GM21447 (cell line): ENCODE data around the gene RNF115.
"Not testable (repeated sequence)": the region's sequence is repeated elsewhere in the genome, so short reads cannot be mapped to it uniquely, and the experiment has no call there.

Experiments used
- ATAC-seq: cut with Tn5 transposase; IDR thresholded peaks from one replicate; pipeline ENCODE4 v1.9.1; 2021; ENCODE audit not compliant: unreplicated experiment

Gene RNF115

DNA sequence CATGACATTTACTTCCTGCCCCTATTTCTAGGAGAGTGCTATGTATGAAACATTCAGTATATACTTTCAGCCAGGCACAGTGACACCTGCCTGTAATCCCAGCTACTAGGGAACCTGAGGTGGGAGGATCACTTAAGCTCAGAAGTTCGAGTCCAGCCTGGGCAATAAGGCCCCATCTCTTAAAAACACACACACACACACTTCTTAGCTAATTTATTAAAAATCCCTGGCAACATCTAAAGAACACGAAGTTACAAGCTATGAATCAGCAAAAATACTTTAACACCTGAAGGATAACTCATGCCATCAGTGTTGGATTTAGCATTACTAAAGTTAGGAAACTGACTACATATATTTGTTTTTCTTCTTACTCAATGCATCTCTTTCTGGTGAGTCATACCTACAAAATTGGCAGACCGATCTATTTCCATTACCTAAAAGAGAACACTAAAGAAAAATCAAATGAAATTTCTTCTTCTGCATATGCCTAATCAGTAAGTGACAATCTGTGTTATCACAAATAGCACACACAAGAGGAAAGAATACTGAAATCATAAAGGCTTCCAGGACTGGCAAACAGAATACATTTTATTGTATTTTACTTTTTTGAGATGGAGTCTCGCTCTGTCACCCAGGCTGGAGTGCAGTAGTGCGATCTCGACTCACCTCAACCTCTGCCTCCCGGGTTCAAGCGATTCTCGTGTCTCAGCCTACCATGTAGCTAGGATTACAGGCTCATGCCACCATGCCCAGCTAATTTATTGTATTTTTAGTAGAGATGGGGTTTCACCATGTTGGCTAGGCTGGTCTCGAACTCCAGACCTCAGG lies 41.4 kb downstream of the RNF115 start:
- no peak for ATAC-seq

DNA sequence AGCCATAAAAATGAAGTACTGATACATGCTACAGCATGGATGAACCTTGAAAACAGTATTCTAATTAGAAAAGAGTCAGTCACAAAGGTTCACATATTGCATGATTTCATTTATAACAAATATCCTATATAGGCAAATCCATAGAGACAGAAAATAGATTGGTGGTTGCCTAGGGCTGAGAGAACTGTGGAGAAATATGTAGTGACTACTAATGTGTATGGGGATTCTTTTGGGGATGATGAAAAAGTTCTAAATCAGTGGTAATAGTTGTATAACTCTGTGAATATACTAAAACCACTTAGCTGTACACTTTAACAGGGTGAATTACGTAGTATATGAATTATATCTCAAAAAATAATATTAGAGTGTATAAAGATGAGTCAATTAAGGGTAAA lies 45.8 kb downstream of the RNF115 start:
- no peak for ATAC-seq

DNA sequence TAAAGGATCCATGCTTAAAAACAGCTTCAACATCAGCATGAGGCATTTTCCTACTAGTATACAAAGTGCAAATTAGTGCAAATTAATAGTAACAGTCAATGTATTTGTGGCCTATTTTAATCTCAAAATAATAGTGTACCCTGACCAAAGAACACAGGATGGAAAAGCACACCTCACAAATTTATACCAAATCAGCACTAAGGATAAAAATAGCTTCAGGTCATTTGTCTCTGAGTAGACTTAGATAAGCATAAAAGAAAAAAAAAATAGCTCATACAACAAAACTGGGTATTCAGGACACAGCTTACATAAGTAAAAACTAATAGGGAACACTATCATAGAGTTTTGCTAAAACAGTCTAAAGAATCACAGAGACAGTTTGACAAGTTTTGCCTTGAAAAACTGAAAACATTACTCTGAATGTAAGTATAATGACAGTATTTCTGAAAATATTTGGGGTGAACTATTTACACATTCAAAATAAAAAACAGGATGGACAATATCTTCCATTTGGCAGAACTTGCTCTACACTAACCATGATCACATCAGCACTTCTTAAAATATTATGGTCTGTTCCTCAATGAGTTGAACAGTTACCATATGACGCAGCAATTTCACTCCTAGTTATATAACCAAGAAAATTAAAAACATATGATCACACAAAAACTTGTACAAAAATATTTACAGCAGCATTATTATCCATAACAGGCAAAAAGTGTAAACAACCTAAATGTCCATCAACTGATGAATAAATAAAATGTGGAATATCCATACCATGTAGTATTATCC lies 46.3 kb downstream of the RNF115 start:
- ATAC-seq = no peak

DNA sequence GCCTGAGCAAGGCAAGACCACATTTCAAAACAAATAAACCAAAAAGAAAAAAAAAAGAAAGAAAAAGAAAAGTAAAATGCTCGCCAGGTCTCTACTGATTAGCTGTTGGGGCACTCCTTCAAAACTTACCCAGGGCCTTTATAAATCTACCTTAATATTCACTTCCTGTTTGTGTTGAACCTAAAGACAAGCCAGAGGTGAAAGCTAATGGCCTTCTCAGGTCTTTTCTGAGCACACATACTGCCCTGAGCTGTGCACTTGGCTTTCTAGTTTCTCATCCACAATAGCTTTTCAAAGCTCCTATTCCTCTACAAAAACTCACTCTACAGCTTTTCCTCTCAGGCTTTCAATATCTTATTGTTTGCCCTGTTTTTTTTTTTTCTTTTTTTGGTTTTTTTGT lies 50.5 kb downstream of the RNF115 start:
- no peak for ATAC-seq

DNA sequence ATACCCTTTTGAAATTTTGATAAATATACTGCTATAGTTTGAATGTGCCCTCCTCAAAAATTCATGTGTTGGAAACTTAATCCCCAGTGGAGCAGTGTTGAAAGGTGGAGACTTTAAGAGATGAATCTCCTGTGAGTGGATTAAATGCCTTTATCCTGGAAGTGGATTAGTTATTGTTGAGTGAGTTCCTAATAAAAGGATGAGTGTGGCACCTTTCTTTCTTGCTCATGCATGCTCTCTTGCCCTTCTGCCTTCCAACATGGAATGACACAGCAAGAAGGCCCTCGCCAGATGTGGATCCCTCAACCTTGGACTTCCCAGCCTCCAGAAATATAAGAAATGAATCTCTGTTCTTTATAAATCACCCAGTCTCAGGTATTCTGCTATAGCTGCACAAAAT lies 52.8 kb downstream of the RNF115 start:
- no peak for ATAC-seq

DNA sequence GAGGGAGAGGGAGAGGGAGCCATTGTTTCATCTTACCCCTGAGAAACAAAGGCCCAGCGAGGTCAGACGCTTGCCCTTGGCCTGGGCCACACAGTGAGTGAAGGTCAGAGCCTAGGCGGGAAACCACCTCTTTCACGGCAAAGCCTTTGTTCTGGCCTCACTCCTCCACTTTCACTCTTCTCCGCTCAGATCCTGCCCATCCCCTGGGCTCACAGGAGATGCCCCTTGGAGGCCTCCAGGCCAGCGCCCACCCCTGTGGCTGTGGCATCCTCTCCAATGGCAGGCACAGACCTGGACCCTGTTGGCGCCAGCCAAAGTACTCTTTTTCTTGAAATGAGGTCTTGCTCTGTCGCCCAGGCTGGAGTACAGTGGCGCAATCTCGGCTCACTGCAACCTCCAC lies 55.9 kb downstream of the RNF115 start:
- not testable (repeated sequence) for ATAC-seq

DNA sequence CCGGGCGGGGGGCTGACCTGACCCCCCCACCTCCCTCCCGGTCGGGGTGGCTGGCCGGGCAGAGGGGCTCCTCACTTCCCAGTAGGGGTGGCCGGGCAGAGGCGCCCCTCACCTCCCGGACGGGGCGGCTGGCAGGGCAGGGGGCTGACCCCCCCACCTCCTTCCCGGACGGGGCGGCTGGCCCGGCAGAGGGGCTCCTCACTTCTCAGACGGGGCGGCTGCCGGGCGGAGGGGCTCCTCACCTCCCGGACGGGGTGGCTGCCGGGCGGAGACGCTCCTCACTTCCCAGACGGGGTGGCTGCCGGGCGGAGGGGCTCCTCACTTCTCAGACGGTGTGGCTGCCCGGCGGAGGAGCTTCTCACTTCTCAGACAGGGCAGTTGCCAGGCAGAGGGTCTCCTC lies 57.0 kb downstream of the RNF115 start:
- ATAC-seq = not testable (repeated sequence)

DNA sequence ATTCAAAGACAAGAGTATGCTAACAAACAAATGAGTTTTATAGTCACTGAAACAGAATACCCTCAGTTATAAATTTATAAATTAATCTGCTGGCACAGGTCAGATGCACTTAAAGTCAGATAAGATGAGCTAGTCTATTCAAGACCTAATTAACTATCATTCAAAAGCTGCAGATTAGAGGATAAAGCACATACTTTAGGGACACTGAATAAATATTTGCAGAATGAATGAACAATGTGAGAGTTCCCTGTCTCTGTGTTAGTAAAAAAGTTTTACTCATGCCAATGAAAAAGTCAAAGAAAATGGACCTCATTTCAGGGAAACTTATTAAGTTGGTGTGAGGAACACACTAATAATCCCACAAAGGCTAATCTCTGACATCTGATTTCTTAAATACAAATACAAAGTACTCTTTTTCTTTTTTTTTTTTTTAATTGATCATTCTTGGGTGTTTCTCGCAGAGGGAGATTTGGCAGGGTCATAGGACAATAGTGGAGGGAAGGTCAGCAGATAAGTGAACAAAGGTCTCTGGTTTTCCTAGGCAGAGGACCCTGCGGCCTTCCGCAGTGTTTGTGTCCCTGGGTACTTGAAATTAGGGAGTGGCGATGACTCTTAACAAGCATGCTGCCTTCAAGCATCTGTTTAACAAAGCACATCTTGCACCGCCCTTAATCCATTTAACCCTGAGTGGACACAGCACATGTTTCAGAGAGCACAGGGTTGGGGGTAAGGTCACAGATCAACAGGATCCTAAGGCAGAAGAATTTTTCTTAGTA lies 58.1 kb downstream of the RNF115 start:
- not testable (repeated sequence) for ATAC-seq

DNA sequence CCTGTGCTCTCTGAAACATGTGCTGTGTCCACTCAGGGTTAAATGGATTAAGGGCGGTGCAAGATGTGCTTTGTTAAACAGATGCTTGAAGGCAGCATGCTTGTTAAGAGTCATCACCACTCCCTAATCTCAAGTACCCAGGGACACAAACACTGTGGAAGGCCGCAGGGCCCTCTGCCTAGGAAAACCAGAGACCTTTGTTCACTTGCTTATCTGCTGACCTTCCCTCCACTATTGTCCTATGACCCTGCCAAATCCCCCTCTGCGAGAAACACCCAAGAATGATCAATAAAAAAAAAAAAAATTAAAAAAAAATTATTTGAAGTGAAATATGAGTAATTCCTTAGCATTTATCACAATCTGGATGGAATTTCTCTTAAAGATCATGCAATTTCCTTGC lies 58.8 kb downstream of the RNF115 start:
- ATAC-seq = not testable (repeated sequence)

DNA sequence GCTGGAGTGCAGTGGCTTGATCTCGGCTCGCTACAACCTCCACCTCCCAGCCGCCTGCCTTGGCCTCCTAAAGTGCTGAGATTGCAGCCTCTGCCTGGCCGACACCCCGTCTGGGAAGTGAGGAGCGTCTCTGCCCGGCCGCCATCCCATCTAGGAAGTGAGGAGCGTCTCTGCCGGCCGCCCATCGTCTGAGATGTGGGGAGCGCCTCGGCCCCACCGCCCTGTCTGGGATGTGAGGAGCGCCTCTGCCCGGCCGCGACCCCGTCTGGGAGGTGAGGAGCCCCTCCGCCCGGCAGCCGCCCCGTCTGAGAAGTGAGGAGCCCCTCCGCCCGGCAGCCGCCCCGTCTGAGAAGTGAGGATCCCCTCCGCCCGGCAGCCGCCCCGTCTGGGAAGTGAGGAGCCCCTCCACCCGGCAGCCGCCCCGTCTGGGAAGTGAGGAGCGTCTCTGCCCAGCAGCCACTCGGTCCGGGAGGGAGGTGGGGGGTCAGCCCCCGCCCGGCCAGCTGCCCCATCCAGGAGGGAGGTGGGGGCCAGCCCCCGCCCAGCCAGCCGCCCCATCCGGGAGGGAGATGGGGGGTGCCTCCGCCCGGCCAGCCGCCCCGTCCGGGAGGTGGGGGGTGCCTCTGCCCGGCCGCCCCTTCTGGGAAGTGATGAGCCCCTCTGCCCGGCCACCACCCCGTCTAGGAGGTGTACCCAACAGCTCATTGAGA lies 59.5 kb downstream of the RNF115 start:
- not testable (repeated sequence) for ATAC-seq

DNA sequence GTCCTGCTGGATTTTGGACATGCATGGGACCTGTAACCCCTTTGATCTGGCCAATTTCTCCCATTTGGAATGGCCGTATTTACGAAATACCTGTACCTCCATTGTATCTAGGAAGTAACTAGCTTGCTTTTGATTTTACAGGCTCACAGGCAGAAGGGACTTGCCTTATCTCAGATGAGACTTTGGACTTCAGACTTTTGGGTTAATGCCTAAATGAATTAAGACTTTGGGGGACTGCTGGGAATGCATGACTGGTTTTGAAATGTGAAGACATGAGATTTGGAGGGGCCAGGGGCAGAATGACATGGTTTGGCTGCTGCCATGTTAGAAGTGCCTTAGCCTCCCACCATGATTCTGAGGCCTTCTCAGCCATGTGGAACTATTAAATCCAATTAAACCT lies 61.9 kb downstream of the RNF115 start:
- ATAC-seq = not testable (repeated sequence)

DNA sequence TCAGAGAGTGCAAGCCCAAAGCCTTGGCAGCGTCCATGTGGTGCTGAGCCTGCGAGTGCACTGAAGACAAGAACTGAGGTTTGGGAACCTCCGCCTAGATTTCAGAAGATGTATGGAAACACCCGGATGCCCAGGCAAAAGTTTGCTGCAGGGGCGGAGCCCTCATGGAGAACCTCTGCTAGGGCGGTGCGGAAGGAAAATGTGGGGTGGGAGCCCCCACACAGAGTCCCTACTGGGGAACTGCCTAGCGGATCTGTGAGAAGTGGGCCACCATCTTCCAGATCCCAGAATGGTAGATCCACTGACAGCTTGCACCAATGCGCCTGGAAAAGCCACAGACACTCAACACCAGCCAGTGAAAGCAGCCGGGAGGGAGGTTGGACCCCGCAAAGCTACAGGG lies 62.4 kb downstream of the RNF115 start:
- ATAC-seq = not testable (repeated sequence)

DNA sequence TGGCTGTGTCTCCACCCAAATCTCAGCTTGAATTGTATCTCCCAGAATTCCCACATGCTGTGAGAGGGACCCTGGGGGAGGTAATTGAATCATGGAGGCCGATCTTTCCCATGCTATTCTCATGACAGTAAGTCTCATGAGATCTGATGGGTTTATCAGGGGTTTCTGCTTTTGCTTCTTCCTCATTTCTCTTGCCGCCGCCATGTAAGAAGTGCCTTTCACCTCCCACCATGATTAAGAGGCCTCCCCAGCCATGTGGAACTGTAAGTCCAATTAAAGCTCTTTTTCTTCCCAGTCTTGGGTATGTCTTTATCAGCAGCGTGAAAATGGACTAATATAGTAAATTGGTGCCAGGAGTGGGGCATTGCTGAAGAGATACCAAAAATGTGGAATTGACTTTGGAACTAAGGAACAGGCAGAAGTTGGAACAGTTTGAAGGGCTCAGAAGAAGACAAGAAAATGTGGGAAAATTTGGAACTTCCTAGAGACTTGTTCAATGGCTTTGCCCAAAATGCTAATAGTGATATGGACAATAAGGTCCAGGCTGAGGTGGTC lies 63.4 kb downstream of the RNF115 start:
- ATAC-seq = not testable (repeated sequence)

DNA sequence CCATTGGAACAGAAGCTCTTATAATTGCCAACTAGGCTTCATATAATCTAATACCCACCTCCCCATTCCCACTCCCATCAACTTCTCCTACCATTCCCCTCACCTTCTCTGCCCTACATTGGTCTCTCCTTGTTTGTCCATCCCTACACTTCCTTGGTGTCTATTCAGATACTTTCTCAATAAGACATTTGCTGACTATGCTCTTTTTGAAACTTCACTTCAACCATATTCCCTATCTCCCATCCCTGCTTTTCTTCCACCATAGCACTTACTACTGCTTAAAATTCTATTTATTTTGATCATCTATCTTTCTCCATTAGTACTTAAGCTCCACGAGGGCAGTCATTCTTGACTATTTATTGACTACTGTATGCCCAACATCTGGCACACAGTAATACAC lies 64.2 kb downstream of the RNF115 start:
- ATAC-seq = no peak

DNA sequence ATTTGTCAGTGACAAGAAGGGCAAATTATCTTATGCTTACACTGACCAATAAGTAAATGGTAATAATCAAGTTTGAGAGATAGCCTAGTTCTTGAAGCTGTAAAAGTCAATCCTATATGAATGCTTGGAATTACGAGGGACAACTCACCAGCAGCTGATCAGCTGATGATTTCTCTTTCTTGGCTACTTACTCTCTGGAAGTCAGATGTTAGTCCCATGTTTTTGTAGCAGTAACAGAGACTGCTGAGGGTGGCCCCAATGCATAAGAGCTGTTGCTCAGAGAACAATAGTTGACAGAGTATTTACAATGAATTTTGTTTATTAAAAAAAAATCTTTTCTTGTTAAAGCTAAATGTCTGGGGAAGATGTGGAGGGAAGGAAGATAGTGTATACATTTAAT lies 65.3 kb downstream of the RNF115 start:
- no peak for ATAC-seq

DNA sequence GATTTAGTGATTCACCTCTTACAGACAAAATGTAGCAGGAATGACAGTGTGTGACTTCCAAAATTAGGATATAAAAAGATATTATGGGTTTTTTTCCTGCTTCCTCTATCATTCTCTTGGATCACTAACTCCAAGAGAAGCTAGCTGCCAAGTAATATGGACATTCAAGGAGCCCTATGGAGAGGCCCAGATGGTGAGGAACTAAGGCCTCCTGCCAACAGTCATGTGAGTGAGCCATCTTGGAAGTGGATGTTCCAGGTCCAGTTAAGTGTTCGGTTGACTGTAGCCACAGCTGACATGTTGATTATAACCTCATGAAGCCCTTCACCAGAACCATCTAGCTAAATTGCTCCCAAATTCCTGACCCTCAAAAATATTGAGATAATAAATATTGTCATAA lies 65.8 kb downstream of the RNF115 start:
- ATAC-seq = no peak

DNA sequence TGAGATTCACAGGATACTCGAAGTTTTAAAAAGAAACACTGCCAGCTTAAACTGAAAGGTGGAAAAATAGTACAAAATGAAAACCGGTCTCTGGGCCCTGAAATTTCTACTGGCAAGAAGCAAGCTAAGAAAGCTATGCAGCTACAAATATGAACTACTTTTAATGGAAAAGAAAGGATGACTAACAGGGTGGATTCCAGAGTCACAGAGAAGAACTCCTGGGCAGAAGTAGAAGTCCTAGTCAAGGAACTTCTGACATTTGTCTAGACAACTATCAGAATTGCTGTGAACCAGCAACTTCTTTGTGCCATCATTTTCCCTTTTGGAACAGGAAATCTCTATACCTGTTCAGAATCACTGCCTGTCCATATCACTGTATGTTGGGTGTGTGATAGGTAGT lies 66.5 kb downstream of the RNF115 start:
- no peak for ATAC-seq

DNA sequence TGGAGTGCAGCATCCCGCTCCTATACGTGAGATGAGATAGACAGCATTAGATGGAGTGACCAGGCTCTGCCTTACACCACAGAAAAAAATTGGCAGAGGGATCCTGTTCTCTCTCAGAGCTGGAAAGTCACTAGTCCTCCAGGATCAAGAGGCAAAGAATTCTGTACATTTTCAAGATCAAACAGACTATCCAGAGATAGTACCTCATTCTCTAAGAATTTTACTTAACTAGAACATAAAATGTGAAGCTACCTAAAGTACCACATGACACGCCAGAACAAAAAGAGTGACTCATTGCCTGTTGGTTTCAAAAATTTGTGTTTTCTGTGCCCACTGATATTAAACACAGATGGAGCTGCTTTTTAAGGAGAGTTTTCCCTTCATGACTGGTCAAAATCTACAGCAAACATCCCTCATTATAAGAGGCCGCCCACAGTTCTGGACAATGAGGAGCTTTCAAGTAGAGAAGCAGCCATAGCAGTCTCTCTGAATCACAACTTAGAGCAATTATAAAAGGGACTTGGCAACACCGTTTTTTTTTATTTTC lies 72.3 kb downstream of the RNF115 start:
- ATAC-seq = no peak

DNA sequence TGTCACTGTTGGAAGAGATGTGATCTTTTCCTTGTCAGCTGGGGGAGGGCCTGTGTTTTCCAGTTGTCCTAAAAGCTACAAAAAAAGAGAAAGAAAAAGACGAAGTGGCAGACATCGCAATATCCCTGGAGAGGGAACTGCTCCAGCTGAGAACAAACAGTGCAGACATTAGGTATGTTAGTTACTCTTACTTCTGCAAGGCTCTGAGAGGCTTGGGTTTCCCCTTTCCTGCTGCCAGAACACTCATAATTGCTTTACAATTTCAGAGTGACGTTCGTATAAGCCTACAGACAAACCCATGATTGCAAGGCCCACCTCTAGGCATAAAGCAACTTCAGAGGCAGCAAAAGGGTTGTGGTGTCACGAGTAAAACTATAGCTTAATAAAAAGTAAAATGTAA lies 73.5 kb downstream of the RNF115 start:
- ATAC-seq = no peak
